Ishikawa (cell line): ENCODE measurements around the gene TNIK.

Experiments
- EP300 ChIP-seq: IDR thresholded peaks from 2 replicates; pipeline ENCODE4 v1.6.1; 2012; ENCODE audit warnings: borderline replicate concordance
- NFIC ChIP-seq: IDR thresholded peaks from 2 replicates; pipeline ENCODE4 v1.6.1; 2012
- REST ChIP-seq: IDR thresholded peaks from 2 replicates; pipeline ENCODE4 v1.6.1; 2012; ENCODE audit warnings: low read depth, mild to moderate bottlenecking
- TAF1 ChIP-seq: IDR thresholded peaks from 2 replicates; pipeline ENCODE4 v1.6.1; 2012; ENCODE audit warnings: low read depth, mild to moderate bottlenecking
- TCF12 ChIP-seq: IDR thresholded peaks from 2 replicates; pipeline ENCODE4 v1.6.1; 2012; ENCODE audit warnings: low read depth
- TEAD4 ChIP-seq: IDR thresholded peaks from 2 replicates; pipeline ENCODE4 v1.6.1; 2012
- YY1 ChIP-seq: IDR thresholded peaks from 2 replicates; pipeline ENCODE4 v1.6.1; 2012; ENCODE audit warnings: low read depth

- no peak for TF ChIP-seq TAF1
- no peak for TF ChIP-seq TEAD4
- TF ChIP-seq REST: no peak
- TF ChIP-seq EP300: no peak
- no peak for TF ChIP-seq NFIC
- TF ChIP-seq YY1: no peak
- no peak for TF ChIP-seq TCF12
These were observed 201.9 kb downstream of the TNIK start for GRCh38 chr3:171258316-171258715.
